Left lobe of liver (tissue), 2 donors: ENCODE data around the gene SAP30L. TPM values are rescaled to one million over a fixed set of nuclear protein-coding genes. Genes with fewer than 3 reads are reported as not detected.

Source experiments
- ATAC-seq: fragments of 200-7000 bp; cut with Tn5 transposase; one replicate; pipeline ENCODE4 v1.9.1; 2020; ENCODE audit warnings: mild to moderate bottlenecking, moderate library complexity
- DNase-seq: peaks from one replicate; pipeline ENCODE4 v3.0.0-alpha.2; 2020; ENCODE audit warnings: low spot score
- total RNA-seq: library from RNA; stranded (reverse); gene quantifications from one replicate; pipeline ENCODE4 v1.2.1, GENCODE V29; 2021
- donor health status: DM: no; HTN: no; CAD: no; lungs with moderate emphysema.
- donor health status: DM: no; HTN: yes; CAD: no.

SAP30L gene
- total RNA-seq, 1 donor from 2014 or later, result 16.6 TPM

- peak; percentile 87 for ATAC-seq
Measured at GRCh38 chr5:154460172-154460571, 14.4 kb downstream of the SAP30L start.

GRCh38 chr5:154461531-154461930 is 15.7 kb downstream of the SAP30L start:
- ATAC-seq, result no peak
- DNase-seq, result no peak

More at GRCh38 chr5:154460172-154460571, 14.4 kb downstream of the SAP30L start:
- no peak for DNase-seq

- ATAC-seq (no peak), DNase-seq (no peak)
Measured at GRCh38 chr5:154464438-154464837, 18.6 kb downstream of the SAP30L start.

- ATAC-seq (no peak), DNase-seq (no peak)
Measured at GRCh38 chr5:154465169-154465568, 19.4 kb downstream of the SAP30L start.

- DNase-seq, result no peak
- no peak for ATAC-seq
Measured at GRCh38 chr5:154466147-154466546, 20.4 kb downstream of the SAP30L start.

- ATAC-seq (no peak), DNase-seq (no peak)
Measured at GRCh38 chr5:154466671-154467070, 20.9 kb downstream of the SAP30L start.

GRCh38 chr5:154467655-154468354 is 22.0 kb downstream of the SAP30L start:
- peak; percentile 99 for ATAC-seq
- peak; percentile 71 for DNase-seq

GRCh38 chr5:154470137-154470536 is 24.3 kb downstream of the SAP30L start:
- ATAC-seq (no peak), DNase-seq (no peak)

- ATAC-seq, result no peak
- DNase-seq, result no peak
Measured at GRCh38 chr5:154470947-154471870, 25.4 kb downstream of the SAP30L start.

GRCh38 chr5:154472871-154473580 is 27.2 kb downstream of the SAP30L start:
- ATAC-seq, result no peak
- no peak for DNase-seq

GRCh38 chr5:154473581-154474283 is 27.9 kb downstream of the SAP30L start:
- DNase-seq (no peak), ATAC-seq (no peak)

- DNase-seq (no peak), ATAC-seq (no peak)
Measured at GRCh38 chr5:154474396-154475334, 28.9 kb downstream of the SAP30L start.

GRCh38 chr5:154475591-154476353 is 30.0 kb downstream of the SAP30L start:
- no peak for ATAC-seq
- DNase-seq, result no peak

GRCh38 chr5:154476354-154477205 is 30.8 kb downstream of the SAP30L start:
- no peak for ATAC-seq

GRCh38 chr5:154477382-154478223 is 31.8 kb downstream of the SAP30L start:
- DNase-seq, result no peak
- ATAC-seq, result peak; percentile 42

More at GRCh38 chr5:154476354-154477205, 30.8 kb downstream of the SAP30L start:
- no peak for DNase-seq

- ATAC-seq, result peak; percentile 68
- DNase-seq, result no peak
Measured at GRCh38 chr5:154478224-154478565, 32.4 kb downstream of the SAP30L start, which contains the start of gene HAND1. Gene HAND1, minus strand, starts transcription at chr5:154478227. Its CDS starts 219 bp downstream, at chr5:154478008.

GRCh38 chr5:154478752-154479159 is 33.0 kb downstream of the SAP30L start:
- no peak for DNase-seq
- ATAC-seq, result no peak
